Measurements from ENCODE around the gene HEXIM1.

GRCh38 chr17:45175759-45176115 is 27.5 kb downstream of the HEXIM1 start:
- no peak for TF ChIP-seq CTCF (conservative IDR thresholded peaks at IDR 0.05; ENCODE audit: low read depth in 2 of 2)
- no peak for TF ChIP-seq POLR2AphosphoS5 (IDR thresholded peaks at IDR 0.05; ENCODE audit: low read depth)
- TF ChIP-seq REST (IDR thresholded peaks at IDR 0.05; ENCODE audit: unreplicated experiment), result no peak
- TF ChIP-seq CREB1 (CRISPR knock-in tag; IDR thresholded peaks at IDR 0.05; ENCODE audit: low read depth), result no peak
- TF ChIP-seq EZH2phosphoT487 (IDR thresholded peaks at IDR 0.05; ENCODE audit: unreplicated experiment), result no peak
- TF ChIP-seq EZH2 (IDR thresholded peaks at IDR 0.05; ENCODE audit: low read depth, unreplicated experiment), result no peak
- no peak for TF ChIP-seq ETS1 (IDR thresholded peaks at IDR 0.05)
- TF ChIP-seq, protein P1, sequence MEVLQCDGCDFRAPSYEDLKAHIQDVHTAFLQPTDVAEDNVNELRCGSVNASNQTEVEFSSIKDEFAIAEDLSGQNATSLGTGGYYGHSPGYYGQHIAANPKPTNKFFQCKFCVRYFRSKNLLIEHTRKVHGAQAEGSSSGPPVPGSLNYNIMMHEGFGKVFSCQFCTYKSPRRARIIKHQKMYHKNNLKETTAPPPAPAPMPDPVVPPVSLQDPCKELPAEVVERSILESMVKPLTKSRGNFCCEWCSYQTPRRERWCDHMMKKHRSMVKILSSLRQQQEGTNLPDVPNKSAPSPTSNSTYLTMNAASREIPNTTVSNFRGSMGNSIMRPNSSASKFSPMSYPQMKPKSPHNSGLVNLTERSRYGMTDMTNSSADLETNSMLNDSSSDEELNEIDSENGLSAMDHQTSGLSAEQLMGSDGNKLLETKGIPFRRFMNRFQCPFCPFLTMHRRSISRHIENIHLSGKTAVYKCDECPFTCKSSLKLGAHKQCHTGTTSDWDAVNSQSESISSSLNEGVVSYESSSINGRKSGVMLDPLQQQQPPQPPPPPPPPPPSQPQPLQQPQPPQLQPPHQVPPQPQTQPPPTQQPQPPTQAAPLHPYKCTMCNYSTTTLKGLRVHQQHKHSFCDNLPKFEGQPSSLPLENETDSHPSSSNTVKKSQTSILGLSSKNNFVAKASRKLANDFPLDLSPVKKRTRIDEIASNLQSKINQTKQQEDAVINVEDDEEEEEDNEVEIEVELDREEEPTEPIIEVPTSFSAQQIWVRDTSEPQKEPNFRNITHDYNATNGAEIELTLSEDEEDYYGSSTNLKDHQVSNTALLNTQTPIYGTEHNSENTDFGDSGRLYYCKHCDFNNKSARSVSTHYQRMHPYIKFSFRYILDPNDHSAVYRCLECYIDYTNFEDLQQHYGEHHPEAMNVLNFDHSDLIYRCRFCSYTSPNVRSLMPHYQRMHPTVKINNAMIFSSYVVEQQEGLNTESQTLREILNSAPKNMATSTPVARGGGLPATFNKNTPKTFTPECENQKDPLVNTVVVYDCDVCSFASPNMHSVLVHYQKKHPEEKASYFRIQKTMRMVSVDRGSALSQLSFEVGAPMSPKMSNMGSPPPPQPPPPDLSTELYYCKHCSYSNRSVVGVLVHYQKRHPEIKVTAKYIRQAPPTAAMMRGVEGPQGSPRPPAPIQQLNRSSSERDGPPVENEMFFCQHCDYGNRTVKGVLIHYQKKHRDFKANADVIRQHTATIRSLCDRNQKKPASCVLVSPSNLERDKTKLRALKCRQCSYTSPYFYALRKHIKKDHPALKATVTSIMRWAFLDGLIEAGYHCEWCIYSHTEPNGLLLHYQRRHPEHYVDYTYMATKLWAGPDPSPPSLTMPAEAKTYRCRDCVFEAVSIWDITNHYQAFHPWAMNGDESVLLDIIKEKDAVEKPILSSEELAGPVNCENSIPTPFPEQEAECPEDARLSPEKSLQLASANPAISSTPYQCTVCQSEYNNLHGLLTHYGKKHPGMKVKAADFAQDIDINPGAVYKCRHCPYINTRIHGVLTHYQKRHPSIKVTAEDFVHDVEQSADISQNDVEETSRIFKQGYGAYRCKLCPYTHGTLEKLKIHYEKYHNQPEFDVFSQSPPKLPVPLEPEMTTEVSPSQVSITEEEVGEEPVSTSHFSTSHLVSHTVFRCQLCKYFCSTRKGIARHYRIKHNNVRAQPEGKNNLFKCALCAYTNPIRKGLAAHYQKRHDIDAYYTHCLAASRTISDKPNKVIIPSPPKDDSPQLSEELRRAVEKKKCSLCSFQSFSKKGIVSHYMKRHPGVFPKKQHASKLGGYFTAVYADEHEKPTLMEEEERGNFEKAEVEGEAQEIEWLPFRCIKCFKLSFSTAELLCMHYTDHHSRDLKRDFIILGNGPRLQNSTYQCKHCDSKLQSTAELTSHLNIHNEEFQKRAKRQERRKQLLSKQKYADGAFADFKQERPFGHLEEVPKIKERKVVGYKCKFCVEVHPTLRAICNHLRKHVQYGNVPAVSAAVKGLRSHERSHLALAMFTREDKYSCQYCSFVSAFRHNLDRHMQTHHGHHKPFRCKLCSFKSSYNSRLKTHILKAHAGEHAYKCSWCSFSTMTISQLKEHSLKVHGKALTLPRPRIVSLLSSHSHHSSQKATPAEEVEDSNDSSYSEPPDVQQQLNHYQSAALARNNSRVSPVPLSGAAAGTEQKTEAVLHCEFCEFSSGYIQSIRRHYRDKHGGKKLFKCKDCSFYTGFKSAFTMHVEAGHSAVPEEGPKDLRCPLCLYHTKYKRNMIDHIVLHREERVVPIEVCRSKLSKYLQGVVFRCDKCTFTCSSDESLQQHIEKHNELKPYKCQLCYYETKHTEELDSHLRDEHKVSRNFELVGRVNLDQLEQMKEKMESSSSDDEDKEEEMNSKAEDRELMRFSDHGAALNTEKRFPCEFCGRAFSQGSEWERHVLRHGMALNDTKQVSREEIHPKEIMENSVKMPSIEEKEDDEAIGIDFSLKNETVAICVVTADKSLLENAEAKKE (CRISPR knock-in tag; IDR thresholded peaks at IDR 0.05), result no peak
- no peak for TF ChIP-seq ZNF114 (CRISPR knock-in tag; IDR thresholded peaks at IDR 0.05)
- TF ChIP-seq JUNB (IDR thresholded peaks at IDR 0.05; ENCODE audit: unreplicated experiment), result no peak
- TF ChIP-seq ZNF331 (CRISPR knock-in tag; IDR thresholded peaks at IDR 0.05; ENCODE audit: low read depth), result no peak
